Esophagus muscularis mucosa (tissue), 4 donors: ENCODE results near the gene PAM16. TPM values are rescaled to one million over a fixed set of nuclear protein-coding genes. Genes with fewer than 3 reads are reported as not detected.

Experiments used
- DNase-seq: peaks from one replicate; pipeline ENCODE4 v3.0.0-alpha.2; 2017; ENCODE audit errors: extremely low spot score
- H3K27ac ChIP-seq, 4 donors: fragments of 200-600 bp; sonication (generic); replicated peaks in 1 of 4; 1 replicate in 3 of 4; 2 replicates in 1 of 4; pipeline ENCODE4 v1.5.1; 2016 to 2019; ENCODE audit warnings: mild to moderate bottlenecking in 1 of 4
- H3K27me3 ChIP-seq, 4 donors: fragments of 200-600 bp; sonication (generic); one replicate each; pipeline versions ENCODE4 v1.5.1 to v1.6.0; 2016 to 2019
- H3K36me3 ChIP-seq, 4 donors: fragments of 200-600 bp; sonication (generic); one replicate each; pipeline ENCODE4 v1.5.1; 2016 to 2019
- H3K4me1 ChIP-seq, 4 donors: fragments of 200-600 bp; sonication (generic); one replicate each; pipeline ENCODE4 v1.5.1; 2016 to 2019
- H3K4me3 ChIP-seq, 4 donors: fragments of 200-600 bp; sonication (generic); 1 replicate in 2 of 4; 2 replicates in 2 of 4; pipeline ENCODE4 v1.5.1; 2016 to 2019; ENCODE audit warnings: mild to moderate bottlenecking in 4 of 4, moderate library complexity in 1 of 4
- H3K9me3 ChIP-seq, 4 donors: fragments of 200-600 bp; sonication (generic); 1 replicate in 3 of 4; 2 replicates in 1 of 4; pipeline ENCODE4 v1.5.1; 2016 to 2019
- CTCF ChIP-seq, 3 experiments: fragments of 200-600 bp in 2 of 3; fragments of 450-650 bp in 1 of 3; sonication (generic) in 2 of 3; IDR thresholded peaks; one replicate each; pipeline ENCODE4 v1.5.1; 2017 to 2019; ENCODE audit warnings: antibody characterized with exemption in 3 of 3, mild to moderate bottlenecking in 2 of 3, moderate library complexity in 1 of 3
- EP300 ChIP-seq: sonication (generic); formaldehyde crosslinking; IDR thresholded peaks from one replicate; pipeline ENCODE4 v1.6.1; 2017; ENCODE audit warnings: antibody characterized with exemption
- POLR2A ChIP-seq: fragments of 450-650 bp; IDR thresholded peaks from one replicate; pipeline ENCODE4 v1.6.1; 2017; ENCODE audit warnings: antibody characterized with exemption, moderate library complexity, mild to moderate bottlenecking, low read depth
- POLR2AphosphoS5 ChIP-seq, 2 donors: sonication (generic); formaldehyde crosslinking; IDR thresholded peaks; one replicate each; pipeline ENCODE4 v1.6.1; 2017; ENCODE audit warnings: antibody characterized with exemption in 2 of 2
- WGBS: methylation state at CpG from one replicate; pipeline ENCODE4 v1.1.5; 2018; 5-methylcytosine and 5-hydroxymethylcytosine counted together
- intact Hi-C: fragments of 100-400 bp; cut with DNase I; formaldehyde crosslinking; loops from one replicate; pipeline ENCODE4 v1.15.1; 2023
- total RNA-seq, 4 donors: library from RNA; depleted of rRNA; stranded (reverse); fragments of >200 nt; gene quantifications; one replicate each; pipeline versions ENCODE4 v1.1.0 to v1.2.1, GENCODE V29; 2016

Gene PAM16
- total RNA-seq, 4 donors from 2014 or later: 24.5 to 44.1 (median 40.2) TPM

DNA sequence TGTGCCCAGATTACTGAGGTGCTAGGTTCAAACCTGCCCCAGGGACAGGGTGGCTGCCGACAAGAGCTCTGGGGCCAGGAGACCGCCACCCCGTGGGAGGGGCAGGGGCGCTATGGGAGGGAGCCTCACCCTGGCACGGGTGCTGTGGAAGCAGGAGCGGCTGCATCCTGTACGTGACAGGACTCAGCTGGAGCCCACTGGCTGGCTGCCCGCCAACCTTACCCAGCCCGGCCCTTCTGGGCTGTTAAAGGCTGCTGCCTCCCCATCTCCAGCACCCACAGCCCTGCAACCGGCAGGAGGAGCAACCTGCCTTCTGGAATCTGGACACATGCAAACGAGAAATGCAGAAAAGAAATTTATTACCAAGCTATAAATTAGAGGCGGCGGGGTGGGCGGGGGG is 11.2 kb downstream of the PAM16 start:
- Histone ChIP-seq H3K27me3 (no peaks in the 10 kb centered on the region), H3K9me3 (no peaks in the 10 kb centered on the region), H3K4me1 (peaks cover 11 to 47% (median 38%) of the 10 kb centered on the region in 4 donors), H3K36me3 (peaks cover 11 to 72% (median 60%) of the 10 kb centered on the region in 4 donors), H3K4me3 (no peak overlapping the region), H3K27ac (peak overlapping the region in 3 of 4 donors; percentile 3 to 33 (median 17))
- intact Hi-C loops: no loop called here
- WGBS: 72% methylated on average over 6 of the region's 14 CpGs
- DNase-seq: no peak
- TF ChIP-seq CTCF (IDR thresholded peaks at IDR 0.05) (no peak), POLR2A (no peak)

- Histone ChIP-seq H3K36me3 (peaks cover 11 to 77% (median 65%) of the 10 kb centered on the region in 4 donors), H3K9me3 (no peaks in the 10 kb centered on the region), H3K4me3 (no peak overlapping the region), H3K4me1 (peaks cover 11 to 44% (median 37%) of the 10 kb centered on the region in 4 donors), H3K27ac (peak overlapping the region in 3 of 4 donors; percentile 3 to 33 (median 17)), H3K27me3 (no peaks in the 10 kb centered on the region)
- intact Hi-C loops: no loop called here
- no peak for DNase-seq
- no peak for TF ChIP-seq POLR2AphosphoS5 (IDR thresholded peaks at IDR 0.05)
- TF ChIP-seq POLR2A: no peak
- TF ChIP-seq CTCF (IDR thresholded peaks at IDR 0.05): no peak
- TF ChIP-seq EP300: no peak
- 76% methylated on average over 10 of the region's 10 CpGs for WGBS
These were observed 11.7 kb downstream of the PAM16 start for GRCh38 chr16:4339455-4339854.

GRCh38 chr16:4338712-4339299 is 12.3 kb downstream of the PAM16 start:
- 71% methylated on average over 6 of the region's 10 CpGs for WGBS
- Histone ChIP-seq H3K36me3 (peaks cover 11 to 81% (median 68%) of the 10 kb centered on the region in 4 donors), H3K4me1 (peaks cover 11 to 42% (median 37%) of the 10 kb centered on the region in 4 donors), H3K27me3 (no peaks in the 10 kb centered on the region), H3K4me3 (no peak overlapping the region), H3K27ac (peak overlapping the region in 3 of 4 donors; percentile 3 to 39 (median 17)), H3K9me3 (no peaks in the 10 kb centered on the region)
- no peak for TF ChIP-seq EP300
- TF ChIP-seq POLR2AphosphoS5 (IDR thresholded peaks at IDR 0.05): no peak
- TF ChIP-seq POLR2A: no peak
- intact Hi-C loops: no loop called here
- DNase-seq: no peak

DNA sequence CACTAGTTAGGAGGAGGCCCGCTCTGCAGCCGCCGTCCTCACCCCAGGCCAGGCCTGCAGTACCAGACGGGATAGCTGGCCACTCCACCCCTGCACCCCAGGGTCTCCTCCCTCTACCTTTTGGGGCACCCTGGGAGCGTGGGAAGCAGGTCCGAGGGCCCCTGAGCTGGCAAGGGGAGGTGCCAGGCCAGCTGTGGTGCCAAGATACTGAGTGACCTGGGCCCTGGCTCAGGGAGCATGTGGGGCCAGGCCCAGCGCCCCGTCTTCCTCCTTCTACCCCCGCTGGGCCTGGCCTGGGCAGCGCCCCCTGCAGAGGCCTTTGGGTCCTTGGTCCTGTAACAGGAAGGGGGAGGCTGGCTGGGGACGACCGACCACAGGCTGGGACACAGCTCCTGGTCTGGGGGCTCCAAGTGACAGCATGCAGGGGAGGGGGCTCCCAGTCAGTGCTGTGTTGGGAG is 13.0 kb downstream of the PAM16 start:
- intact Hi-C loops: no loop called here
- TF ChIP-seq POLR2AphosphoS5 (IDR thresholded peaks at IDR 0.05): no peak
- TF ChIP-seq CTCF (IDR thresholded peaks at IDR 0.05): no peak
- TF ChIP-seq EP300: no peak
- no peak for TF ChIP-seq POLR2A
- H3K4me1 ChIP-seq: peaks cover 11 to 42% (median 34%) of the 10 kb centered on the region in 4 donors
- no peak for DNase-seq
- H3K4me3 ChIP-seq: no peak overlapping the region
- WGBS: 83% methylated on average over 9 of the region's 12 CpGs
- no peaks in the 10 kb centered on the region for H3K27me3 ChIP-seq
- H3K9me3 ChIP-seq: no peaks in the 10 kb centered on the region
- peaks cover 11 to 87% (median 74%) of the 10 kb centered on the region in 4 donors for H3K36me3 ChIP-seq
- H3K27ac ChIP-seq: peak overlapping the region in 1 of 4 donors; percentile 39

DNA sequence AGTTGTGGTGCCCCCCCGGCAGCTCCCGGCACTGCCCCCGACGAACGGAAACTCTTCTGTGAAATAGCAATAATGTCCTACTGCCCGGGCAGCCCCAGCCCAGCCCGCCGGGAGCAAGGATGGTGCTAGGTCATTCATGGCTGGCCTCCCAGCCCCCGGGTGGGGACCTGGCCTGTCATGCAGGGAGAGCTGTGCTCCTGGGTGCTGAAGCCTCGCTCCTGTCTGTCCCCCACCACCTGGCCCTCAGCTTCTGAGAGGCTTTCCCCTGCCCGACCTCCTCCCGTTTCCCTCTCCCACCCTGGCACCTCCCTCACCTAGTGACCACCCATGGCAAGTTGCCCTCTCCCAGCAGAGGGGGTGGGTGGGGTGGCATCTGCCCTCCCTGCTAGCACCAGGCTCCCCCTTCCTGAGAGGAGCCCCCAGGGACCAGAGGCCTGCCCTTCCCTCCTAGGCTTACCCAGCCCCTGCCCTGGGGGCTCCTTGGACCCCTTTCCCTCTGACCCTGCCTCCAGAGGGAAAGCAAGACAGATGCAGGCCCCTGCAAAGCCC is 13.5 kb downstream of the PAM16 start:
- DNase-seq: no peak
- no peaks in the 10 kb centered on the region for H3K27me3 ChIP-seq
- peaks cover 11 to 87% (median 78%) of the 10 kb centered on the region in 4 donors for H3K36me3 ChIP-seq
- intact Hi-C loops: no loop called here
- no peak overlapping the region for H3K4me3 ChIP-seq
- H3K27ac ChIP-seq: no peak overlapping the region
- H3K9me3 ChIP-seq: no peaks in the 10 kb centered on the region
- peaks cover 11 to 41% (median 31%) of the 10 kb centered on the region in 4 donors for H3K4me1 ChIP-seq
- TF ChIP-seq CTCF (IDR thresholded peaks at IDR 0.05): no peak
- TF ChIP-seq POLR2AphosphoS5 (IDR thresholded peaks at IDR 0.05): no peak
- 83% methylated on average over 3 of the region's 12 CpGs for WGBS
